Panc1 (cell line): ENCODE results near the gene B3GLCT.

Source experiments
- CTCF ChIP-seq: fragments of 450-650 bp; IDR thresholded peaks from 2 replicates; pipeline ENCODE4 v1.5.1; 2017; ENCODE audit warnings: mild to moderate bottlenecking
- POLR2AphosphoS5 ChIP-seq: IDR thresholded peaks from 2 replicates; pipeline ENCODE4 v1.6.1; 2012; ENCODE audit warnings: mild to moderate bottlenecking, low read depth, low read length, moderate library complexity

GRCh38 chr13:31162151-31163008 lies 37.4 kb upstream of the B3GLCT start:
- no peak for TF ChIP-seq CTCF
- TF ChIP-seq POLR2AphosphoS5, result peak; percentile 5; the same call in 1 of the 2 replicates
